ENCODE data around the gene KLK3. TPM values are rescaled to one million over a fixed set of nuclear protein-coding genes. Genes with fewer than 3 reads are reported as not detected.
A peak's percentile ranks its signal among the peaks of the same experiment; 100 is the strongest.

Gene KLK3
- polyA plus RNA-seq, 1 donor from 2014 or later = not detected

DNA sequence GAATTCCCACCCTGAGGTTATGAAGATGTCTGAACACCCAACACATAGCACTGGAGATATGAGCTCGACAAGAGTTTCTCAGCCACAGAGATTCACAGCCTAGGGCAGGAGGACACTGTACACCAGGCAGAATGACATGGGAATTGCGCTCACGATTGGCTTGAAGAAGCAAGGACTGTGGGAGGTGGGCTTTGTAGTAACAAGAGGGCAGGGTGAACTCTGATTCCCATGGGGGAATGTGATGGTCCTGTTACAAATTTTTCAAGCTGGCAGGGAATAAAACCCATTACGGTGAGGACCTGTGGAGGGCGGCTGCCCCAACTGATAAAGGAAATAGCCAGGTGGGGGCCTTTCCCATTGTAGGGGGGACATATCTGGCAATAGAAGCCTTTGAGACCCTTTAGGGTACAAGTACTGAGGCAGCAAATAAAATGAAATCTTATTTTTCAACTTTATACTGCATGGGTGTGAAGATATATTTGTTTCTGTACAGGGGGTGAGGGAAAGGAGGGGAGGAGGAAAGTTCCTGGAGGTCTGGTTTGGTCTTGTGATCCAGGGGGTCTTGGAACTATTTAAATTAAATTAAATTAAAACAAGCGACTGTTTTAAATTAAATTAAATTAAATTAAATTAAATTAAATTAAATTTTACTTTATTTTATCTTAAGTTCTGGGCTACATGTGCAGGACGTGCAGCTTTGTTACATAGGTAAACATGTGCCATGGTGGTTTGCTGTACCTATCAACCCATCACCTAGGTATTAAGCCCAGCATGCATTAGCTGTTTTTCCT is 7.0 kb downstream of the KLK3 start:
- no peaks in the 10 kb centered on the region for H3K4me1 Mint-ChIP-seq
- no peak overlapping the region for H3K4me3 Mint-ChIP-seq
- no peak overlapping the region for H3K27ac Mint-ChIP-seq
- H3K9me3 Mint-ChIP-seq = peaks cover 2 to 14% (median 6%) of the 10 kb centered on the region in 3 donors
- H3K27me3 Mint-ChIP-seq = peaks cover 22% of the 10 kb centered on the region
- no peaks in the 10 kb centered on the region for H3K36me3 Mint-ChIP-seq

- no peaks in the 10 kb centered on the region for H3K4me1 Mint-ChIP-seq
- peaks cover 33% of the 10 kb centered on the region for H3K27me3 Mint-ChIP-seq
- no peak overlapping the region for H3K4me3 Mint-ChIP-seq
- H3K9me3 Mint-ChIP-seq = peaks cover 0 to 1% (median 0%) of the 10 kb centered on the region in 3 donors
- H3K36me3 Mint-ChIP-seq = peaks cover 2% of the 10 kb centered on the region
- H3K27ac Mint-ChIP-seq = no peak overlapping the region
Measured at GRCh38 chr19:50869479-50869878, 14.8 kb downstream of the KLK3 start.

DNA sequence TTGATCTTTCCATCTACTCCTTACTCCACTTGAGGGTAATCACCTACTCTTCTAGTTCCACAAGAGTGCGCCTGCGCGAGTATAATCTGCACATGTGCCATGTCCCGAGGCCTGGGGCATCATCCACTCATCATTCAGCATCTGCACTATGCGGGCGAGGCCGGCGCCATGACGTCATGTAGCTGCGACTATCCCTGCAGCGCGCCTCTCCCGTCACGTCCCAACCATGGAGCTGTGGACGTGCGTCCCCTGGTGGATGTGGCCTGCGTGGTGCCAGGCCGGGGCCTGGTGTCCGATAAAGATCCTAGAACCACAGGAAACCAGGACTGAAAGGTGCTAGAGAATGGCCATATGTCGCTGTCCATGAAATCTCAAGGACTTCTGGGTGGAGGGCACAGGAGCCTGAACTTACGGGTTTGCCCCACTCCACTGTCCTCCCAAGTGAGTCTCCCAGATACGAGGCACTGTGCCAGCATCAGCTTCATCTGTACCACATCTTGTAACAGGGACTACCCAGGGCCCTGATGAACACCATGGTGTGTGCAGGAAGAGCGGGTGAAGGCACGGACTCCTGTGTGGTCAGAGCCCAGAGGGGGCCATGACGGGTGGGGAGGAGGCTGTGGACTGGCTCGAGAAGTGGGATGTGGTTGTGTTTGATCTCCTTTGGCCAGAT is 15.8 kb downstream of the KLK3 start:
- H3K27ac Mint-ChIP-seq = no peak overlapping the region
- peaks cover 2% of the 10 kb centered on the region for H3K36me3 Mint-ChIP-seq
- H3K27me3 Mint-ChIP-seq = peaks cover 33% of the 10 kb centered on the region
- H3K4me3 Mint-ChIP-seq = no peak overlapping the region
- peaks cover 0 to 1% (median 0%) of the 10 kb centered on the region in 3 donors for H3K9me3 Mint-ChIP-seq
- H3K4me1 Mint-ChIP-seq = no peaks in the 10 kb centered on the region

DNA sequence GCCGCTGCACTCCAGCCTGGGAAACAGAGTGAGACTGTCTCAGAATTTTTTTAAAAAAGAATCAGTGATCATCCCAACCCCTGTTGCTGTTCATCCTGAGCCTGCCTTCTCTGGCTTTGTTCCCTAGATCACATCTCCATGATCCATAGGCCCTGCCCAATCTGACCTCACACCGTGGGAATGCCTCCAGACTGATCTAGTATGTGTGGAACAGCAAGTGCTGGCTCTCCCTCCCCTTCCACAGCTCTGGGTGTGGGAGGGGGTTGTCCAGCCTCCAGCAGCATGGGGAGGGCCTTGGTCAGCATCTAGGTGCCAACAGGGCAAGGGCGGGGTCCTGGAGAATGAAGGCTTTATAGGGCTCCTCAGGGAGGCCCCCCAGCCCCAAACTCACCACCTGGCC is 18.3 kb downstream of the KLK3 start, which contains the start of gene KLK2:
Gene KLK2, plus strand, starts transcription at position 384 of the 400 bp plus-strand sequence. CDS start 35 bp downstream, outside the sequence.
- Mint-ChIP-seq H3K27me3 (peaks cover 30% of the 10 kb centered on the region), H3K9me3 (peaks cover 0 to 1% (median 0%) of the 10 kb centered on the region in 3 donors), H3K4me3 (no peak within 1 kb of the TSS), H3K27ac (peak within 1 kb of the TSS in 1 of 3 donors; percentile 0), H3K36me3 (peaks cover 2% of the 10 kb centered on the region), H3K4me1 (no peaks in the 10 kb centered on the region)

DNA sequence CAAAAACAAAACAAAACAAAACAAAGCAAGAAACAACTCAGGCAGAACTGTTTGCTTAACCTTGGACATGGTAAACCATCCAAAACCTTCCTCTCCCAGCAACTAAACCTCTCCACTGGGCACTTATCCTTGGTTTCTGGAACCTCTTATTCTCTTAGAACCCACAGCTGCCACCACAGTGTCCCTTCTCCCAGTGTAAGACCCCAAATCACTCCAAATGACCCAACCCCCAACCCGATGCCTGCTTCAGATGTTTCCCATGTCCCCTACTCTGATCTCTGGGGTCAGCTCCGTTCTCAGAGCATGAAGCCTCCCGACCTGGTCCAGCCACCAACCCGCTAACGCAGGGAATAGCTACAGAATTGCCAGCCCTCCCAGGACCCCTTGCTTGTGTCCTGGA is 19.5 kb downstream of the KLK3 start:
- Mint-ChIP-seq H3K9me3 (peaks cover 0 to 1% (median 0%) of the 10 kb centered on the region in 3 donors), H3K4me3 (no peak overlapping the region), H3K27ac (no peak overlapping the region), H3K27me3 (peaks cover 22% of the 10 kb centered on the region), H3K36me3 (peaks cover 2% of the 10 kb centered on the region), H3K4me1 (no peaks in the 10 kb centered on the region)

GRCh38 chr19:50875795-50876422 is 21.2 kb downstream of the KLK3 start:
- H3K27ac Mint-ChIP-seq = no peak overlapping the region
- peaks cover 0 to 1% (median 0%) of the 10 kb centered on the region in 3 donors for H3K9me3 Mint-ChIP-seq
- H3K4me3 Mint-ChIP-seq = no peak overlapping the region
- peaks cover 11% of the 10 kb centered on the region for H3K27me3 Mint-ChIP-seq
- H3K36me3 Mint-ChIP-seq = no peaks in the 10 kb centered on the region
- H3K4me1 Mint-ChIP-seq = no peaks in the 10 kb centered on the region

DNA sequence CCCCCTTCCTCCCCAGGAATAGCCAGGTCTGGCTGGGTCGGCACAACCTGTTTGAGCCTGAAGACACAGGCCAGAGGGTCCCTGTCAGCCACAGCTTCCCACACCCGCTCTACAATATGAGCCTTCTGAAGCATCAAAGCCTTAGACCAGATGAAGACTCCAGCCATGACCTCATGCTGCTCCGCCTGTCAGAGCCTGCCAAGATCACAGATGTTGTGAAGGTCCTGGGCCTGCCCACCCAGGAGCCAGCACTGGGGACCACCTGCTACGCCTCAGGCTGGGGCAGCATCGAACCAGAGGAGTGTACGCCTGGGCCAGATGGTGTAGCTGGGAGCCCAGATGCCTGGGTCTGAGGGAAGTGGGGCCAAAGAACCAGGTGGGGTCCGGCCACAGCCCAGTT is 21.7 kb downstream of the KLK3 start:
- no peak overlapping the region for H3K4me3 Mint-ChIP-seq
- H3K27ac Mint-ChIP-seq = no peak overlapping the region
- no peaks in the 10 kb centered on the region for H3K36me3 Mint-ChIP-seq
- H3K4me1 Mint-ChIP-seq = no peaks in the 10 kb centered on the region
- no peaks in the 10 kb centered on the region for H3K9me3 Mint-ChIP-seq
- peaks cover 7% of the 10 kb centered on the region for H3K27me3 Mint-ChIP-seq

DNA sequence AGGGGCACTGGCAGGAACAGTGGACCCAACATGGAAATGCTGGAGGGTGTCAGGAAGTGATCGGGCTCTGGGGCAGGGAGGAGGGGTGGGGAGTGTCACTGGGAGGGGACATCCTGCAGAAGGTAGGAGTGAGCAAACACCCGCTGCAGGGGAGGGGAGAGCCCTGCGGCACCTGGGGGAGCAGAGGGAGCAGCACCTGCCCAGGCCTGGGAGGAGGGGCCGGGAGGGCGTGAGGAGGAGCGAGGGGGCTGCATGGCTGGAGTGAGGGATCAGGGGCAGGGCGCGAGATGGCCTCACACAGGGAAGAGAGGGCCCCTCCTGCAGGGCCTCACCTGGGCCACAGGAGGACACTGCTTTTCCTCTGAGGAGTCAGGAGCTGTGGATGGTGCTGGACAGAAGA is 22.6 kb downstream of the KLK3 start:
- H3K4me3 Mint-ChIP-seq = no peak overlapping the region
- no peak overlapping the region for H3K27ac Mint-ChIP-seq
- no peaks in the 10 kb centered on the region for H3K36me3 Mint-ChIP-seq
- peaks cover 0 to 7% (median 4%) of the 10 kb centered on the region in 3 donors for H3K4me1 Mint-ChIP-seq
- no peaks in the 10 kb centered on the region for H3K9me3 Mint-ChIP-seq
- peaks cover 5% of the 10 kb centered on the region for H3K27me3 Mint-ChIP-seq

DNA sequence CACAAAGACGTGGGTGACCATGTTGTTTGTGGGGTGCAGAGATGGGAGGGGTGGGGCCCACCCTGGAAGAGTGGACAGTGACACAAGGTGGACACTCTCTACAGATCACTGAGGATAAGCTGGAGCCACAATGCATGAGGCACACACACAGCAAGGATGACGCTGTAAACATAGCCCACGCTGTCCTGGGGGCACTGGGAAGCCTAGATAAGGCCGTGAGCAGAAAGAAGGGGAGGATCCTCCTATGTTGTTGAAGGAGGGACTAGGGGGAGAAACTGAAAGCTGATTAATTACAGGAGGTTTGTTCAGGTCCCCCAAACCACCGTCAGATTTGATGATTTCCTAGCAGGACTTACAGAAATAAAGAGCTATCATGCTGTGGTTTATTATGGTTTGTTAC is 24.1 kb downstream of the KLK3 start:
- H3K4me3 Mint-ChIP-seq = no peak overlapping the region
- H3K36me3 Mint-ChIP-seq = no peaks in the 10 kb centered on the region
- peaks cover 2% of the 10 kb centered on the region for H3K27me3 Mint-ChIP-seq
- H3K4me1 Mint-ChIP-seq = peaks cover 0 to 7% (median 5%) of the 10 kb centered on the region in 3 donors
- no peaks in the 10 kb centered on the region for H3K9me3 Mint-ChIP-seq
- H3K27ac Mint-ChIP-seq = no peak overlapping the region

DNA sequence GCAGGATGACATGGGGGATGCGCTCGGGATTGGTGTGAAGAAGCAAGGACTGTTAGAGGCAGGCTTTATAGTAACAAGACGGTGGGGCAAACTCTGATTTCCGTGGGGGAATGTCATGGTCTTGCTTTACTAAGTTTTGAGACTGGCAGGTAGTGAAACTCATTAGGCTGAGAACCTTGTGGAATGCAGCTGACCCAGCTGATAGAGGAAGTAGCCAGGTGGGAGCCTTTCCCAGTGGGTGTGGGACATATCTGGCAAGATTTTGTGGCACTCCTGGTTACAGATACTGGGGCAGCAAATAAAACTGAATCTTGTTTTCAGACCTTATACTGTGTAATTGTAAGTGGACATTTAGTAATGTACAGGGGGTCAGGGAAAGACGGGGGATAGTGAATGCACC is 25.5 kb downstream of the KLK3 start:
- H3K27me3 Mint-ChIP-seq = peaks cover 6% of the 10 kb centered on the region
- H3K36me3 Mint-ChIP-seq = no peaks in the 10 kb centered on the region
- peaks cover 0 to 7% (median 5%) of the 10 kb centered on the region in 3 donors for H3K4me1 Mint-ChIP-seq
- H3K9me3 Mint-ChIP-seq = no peaks in the 10 kb centered on the region
- no peak overlapping the region for H3K27ac Mint-ChIP-seq
- no peak overlapping the region for H3K4me3 Mint-ChIP-seq

DNA sequence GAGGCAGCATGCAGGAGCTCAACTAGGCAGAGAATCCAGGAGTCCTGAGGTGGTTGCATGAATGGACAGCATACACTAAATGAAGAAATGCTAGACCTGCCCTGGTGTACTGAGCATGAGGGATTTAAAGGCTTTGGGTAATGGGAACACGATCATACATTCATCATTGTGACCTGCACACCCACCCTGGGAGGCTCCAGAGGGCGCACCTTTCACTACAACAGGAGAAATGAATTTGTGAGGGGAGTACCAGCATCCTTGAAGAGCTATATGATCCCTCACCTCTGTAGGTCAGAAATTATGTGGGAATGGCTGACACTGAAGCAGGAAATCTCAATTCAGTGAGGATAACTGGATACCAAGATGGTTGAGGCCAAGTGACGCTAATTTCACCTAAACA is 27.5 kb downstream of the KLK3 start:
- H3K36me3 Mint-ChIP-seq = no peaks in the 10 kb centered on the region
- H3K27me3 Mint-ChIP-seq = peaks cover 7% of the 10 kb centered on the region
- peaks cover 0 to 7% (median 5%) of the 10 kb centered on the region in 3 donors for H3K4me1 Mint-ChIP-seq
- H3K4me3 Mint-ChIP-seq = no peak overlapping the region
- peak overlapping the region in 1 of 3 donors; percentile 1 for H3K27ac Mint-ChIP-seq
- H3K9me3 Mint-ChIP-seq = no peaks in the 10 kb centered on the region

- peaks cover 17 to 25% (median 18%) of the 10 kb centered on the region in 3 donors for H3K4me1 Mint-ChIP-seq
- no peak overlapping the region for H3K27ac Mint-ChIP-seq
- no peak overlapping the region for H3K4me3 Mint-ChIP-seq
- no peaks in the 10 kb centered on the region for H3K9me3 Mint-ChIP-seq
- peaks cover 2% of the 10 kb centered on the region for H3K36me3 Mint-ChIP-seq
- H3K27me3 Mint-ChIP-seq = peaks cover 4% of the 10 kb centered on the region
Measured at GRCh38 chr19:50889638-50890037, 34.9 kb downstream of the KLK3 start.

DNA sequence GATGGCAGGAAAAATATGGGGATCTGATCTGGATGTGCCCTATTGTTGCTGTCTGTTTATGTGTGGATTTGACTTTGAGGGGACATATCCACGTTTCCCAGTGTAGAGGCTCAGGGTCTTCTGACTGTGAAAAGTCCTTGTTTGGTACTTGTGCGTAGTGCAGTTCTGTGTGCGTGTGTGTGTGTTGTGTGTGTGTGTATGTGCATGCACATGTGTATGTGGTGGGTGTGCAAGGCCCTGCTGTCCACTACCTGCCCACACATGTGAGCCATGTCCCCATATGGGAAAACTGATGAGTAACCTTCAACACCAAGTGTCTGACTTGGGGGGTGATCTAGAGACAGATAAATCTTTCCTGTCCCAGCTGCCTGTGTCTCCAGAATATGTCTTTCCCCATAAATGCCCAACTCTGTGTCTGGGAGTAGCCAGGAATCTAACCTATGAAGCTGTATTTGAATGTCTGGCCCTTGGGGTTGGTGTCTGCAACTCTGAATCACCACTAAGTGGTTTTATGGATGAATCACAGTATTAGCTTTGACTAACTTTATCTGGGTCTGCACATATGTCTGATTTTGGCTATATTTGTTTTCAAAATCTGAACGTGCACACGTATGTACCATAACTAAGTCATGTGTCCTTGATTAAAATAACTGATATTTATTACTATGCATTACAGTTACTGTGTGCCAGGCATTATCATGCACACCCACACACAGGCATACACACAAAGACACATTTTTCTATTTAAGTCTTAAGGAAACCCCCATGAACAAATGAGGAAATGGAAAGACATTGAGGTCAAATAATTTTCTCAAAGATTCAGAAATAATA is 35.9 kb downstream of the KLK3 start:
- no peak overlapping the region for H3K4me3 Mint-ChIP-seq
- no peaks in the 10 kb centered on the region for H3K9me3 Mint-ChIP-seq

DNA sequence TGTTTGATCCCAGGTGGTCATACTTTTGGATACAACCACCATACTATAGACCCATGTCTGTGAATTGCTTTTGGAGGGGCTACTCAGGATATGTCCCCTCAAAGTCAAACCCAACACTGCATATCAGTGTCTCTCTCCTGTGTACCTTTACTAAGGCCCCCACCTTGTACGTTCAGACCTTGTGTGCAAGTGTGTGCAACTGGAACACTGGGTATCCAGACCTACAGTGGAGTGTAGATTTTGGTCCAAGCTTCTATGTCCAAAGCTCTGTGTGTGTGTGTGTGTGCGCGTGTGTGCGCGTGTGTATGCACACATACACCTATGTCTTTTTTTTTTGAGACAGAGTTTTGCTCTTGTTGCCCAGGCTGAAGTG is 36.5 kb downstream of the KLK3 start:
- H3K4me3 Mint-ChIP-seq = peak overlapping the region in 2 of 4 donors; percentile 45 to 68
- peaks cover 2% of the 10 kb centered on the region for H3K27me3 Mint-ChIP-seq
- peak overlapping the region in 1 of 3 donors; percentile 23 for H3K27ac Mint-ChIP-seq

More for the DNA sequence above, 35.9 kb downstream of the KLK3 start:
- peaks cover 18 to 28% (median 22%) of the 10 kb centered on the region in 3 donors for H3K4me1 Mint-ChIP-seq
- peak overlapping the region in 1 of 3 donors; percentile 23 for H3K27ac Mint-ChIP-seq
- peaks cover 2% of the 10 kb centered on the region for H3K36me3 Mint-ChIP-seq
- peaks cover 2% of the 10 kb centered on the region for H3K27me3 Mint-ChIP-seq

More for the DNA sequence above, 36.5 kb downstream of the KLK3 start:
- Mint-ChIP-seq H3K36me3 (peaks cover 2% of the 10 kb centered on the region), H3K4me1 (peaks cover 18 to 28% (median 24%) of the 10 kb centered on the region in 3 donors), H3K9me3 (no peaks in the 10 kb centered on the region)
